GM19468 (cell line): ENCODE data around the gene DLST.

Experiments
- ATAC-seq: cut with Tn5 transposase; IDR thresholded peaks from one replicate; pipeline ENCODE4 v1.9.1; 2021; ENCODE audit warnings: mild to moderate bottlenecking, moderate library complexity, moderate number of reproducible peaks; ENCODE audit not compliant: unreplicated experiment; ENCODE audit errors: extremely low read depth

Gene DLST

GRCh38 chr14:74949859-74950573, 68.3 kb downstream of the DLST start:
- ATAC-seq, result no peak

DNA sequence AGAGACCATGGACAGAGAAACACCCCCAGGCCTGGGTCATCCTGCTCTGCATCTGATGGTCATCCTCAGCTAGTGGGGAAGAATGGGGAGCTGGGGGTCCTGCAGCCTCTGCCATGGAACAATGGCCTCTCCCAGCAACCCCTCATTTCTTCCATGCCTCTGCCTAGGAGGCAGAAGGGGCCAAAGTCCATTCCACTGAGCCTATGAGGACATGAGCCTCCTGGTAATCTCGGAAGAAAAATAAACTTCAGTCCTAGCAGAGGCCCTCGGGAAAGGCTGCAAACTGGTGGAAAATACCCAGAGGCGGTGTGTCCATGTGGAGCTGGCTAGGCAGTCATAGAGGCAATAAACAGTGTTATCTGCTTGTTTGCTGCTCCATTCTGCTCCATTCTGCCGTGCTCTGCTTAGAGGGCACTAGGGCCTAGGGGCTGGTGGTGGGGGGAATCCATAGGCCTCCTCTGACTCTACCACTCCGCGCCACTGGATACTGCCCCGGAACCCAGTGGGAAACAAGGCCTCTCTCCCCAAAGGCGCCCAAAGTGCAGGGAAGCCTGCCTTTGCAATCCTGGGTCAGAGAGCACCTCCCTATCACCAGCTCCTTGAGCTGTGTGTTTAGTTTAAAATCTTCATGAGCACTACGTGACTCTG, 69.2 kb downstream of the DLST start:
- ATAC-seq, result no peak

GRCh38 chr14:74951443-74952179, 69.9 kb downstream of the DLST start:
- no peak for ATAC-seq

DNA sequence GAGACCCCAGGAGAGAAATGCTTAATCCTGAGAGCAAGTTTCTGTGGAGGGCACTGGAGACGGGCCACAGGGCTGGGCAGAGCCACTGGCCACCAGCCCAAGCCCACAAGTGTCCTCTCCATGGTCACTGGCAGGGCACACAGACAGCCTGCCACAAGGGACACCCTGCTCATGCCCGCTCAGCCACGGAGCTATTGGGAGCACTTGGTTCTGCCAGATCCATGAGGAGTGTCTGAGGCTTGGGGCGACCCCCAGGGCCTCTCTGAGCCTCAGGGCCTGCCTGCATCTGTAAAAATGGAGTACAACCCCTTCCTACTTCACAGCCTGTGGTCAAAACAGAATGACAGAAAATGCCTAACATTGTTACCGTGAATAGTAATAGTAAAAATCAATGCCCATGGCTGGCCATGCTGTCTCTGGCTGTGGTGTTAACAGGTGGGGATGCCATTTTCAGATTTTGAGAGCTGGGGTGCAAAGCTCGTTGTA, 70.5 kb downstream of the DLST start:
- ATAC-seq, result no peak

DNA sequence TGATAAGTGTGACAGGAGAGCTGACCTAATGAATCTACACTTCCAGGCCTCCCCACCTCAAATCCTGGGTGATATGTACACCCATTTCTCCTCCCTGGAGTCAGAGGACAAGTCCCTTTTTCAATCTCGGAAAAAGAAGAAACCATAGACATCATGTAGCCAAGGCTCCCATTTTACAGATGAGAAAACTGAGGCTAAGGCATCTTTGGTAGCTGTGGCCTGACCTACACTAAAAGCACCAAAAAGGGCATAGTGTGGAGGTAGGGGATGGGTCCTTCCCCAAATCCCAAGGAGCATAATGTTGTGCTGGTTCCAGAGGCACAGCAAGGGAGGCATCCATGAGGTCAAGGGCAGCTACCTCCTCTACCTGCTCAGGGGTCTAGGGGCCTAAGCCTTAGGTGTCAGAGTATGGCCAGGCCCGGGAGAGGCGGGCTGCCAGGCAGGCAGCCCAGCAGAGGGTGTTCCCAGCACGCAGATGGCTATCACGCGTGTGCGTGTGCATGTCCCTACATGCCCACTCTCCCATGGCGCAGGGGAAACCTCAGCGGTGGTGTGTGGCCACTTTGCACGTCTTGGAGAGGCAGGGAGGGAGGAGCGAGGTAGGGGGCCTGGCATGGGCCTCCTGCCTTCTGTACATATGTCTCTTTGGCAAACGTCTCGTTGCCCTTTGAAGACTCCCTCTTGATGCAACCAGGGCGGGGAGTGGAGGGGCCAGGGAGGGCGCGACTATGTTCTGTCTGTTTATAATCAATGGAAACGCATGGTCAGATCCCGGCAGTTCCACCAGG, 71.2 kb downstream of the DLST start:
- no peak for ATAC-seq
